Neural progenitor cell (in vitro differentiated cells): Measurements from ENCODE around the gene MAN2A2.

ENCODE experiments used
- EZH2 ChIP-seq: fragments of 200-600 bp; sonication (generic); IDR thresholded peaks from 2 replicates; pipeline ENCODE4 v1.6.1; 2017; ENCODE audit warnings: antibody characterized with exemption, mild to moderate bottlenecking, moderate library complexity
- TF ChIP-seq, protein P1 (sequence below): fragments of 200-600 bp; sonication (generic); IDR thresholded peaks from 2 replicates; pipeline ENCODE4 v1.5.1; 2017; ENCODE audit warnings: antibody characterized with exemption, mild to moderate bottlenecking

DNA sequence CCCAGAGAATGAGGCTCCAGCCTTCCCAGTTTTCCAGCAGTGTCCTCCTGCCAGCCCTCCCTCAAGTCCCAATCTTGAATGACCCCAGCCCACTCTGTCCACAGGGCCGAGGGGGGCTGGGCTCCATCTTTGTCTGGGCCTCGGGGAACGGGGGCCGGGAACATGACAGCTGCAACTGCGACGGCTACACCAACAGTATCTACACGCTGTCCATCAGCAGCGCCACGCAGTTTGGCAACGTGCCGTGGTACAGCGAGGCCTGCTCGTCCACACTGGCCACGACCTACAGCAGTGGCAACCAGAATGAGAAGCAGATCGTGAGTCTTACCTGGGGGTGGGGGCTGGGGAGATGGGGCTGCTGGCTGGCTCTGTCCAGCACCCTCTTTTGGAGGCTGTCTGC lies 24.4 kb upstream of the MAN2A2 start:
- TF ChIP-seq, protein P1, sequence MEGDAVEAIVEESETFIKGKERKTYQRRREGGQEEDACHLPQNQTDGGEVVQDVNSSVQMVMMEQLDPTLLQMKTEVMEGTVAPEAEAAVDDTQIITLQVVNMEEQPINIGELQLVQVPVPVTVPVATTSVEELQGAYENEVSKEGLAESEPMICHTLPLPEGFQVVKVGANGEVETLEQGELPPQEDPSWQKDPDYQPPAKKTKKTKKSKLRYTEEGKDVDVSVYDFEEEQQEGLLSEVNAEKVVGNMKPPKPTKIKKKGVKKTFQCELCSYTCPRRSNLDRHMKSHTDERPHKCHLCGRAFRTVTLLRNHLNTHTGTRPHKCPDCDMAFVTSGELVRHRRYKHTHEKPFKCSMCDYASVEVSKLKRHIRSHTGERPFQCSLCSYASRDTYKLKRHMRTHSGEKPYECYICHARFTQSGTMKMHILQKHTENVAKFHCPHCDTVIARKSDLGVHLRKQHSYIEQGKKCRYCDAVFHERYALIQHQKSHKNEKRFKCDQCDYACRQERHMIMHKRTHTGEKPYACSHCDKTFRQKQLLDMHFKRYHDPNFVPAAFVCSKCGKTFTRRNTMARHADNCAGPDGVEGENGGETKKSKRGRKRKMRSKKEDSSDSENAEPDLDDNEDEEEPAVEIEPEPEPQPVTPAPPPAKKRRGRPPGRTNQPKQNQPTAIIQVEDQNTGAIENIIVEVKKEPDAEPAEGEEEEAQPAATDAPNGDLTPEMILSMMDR, result no peak
- TF ChIP-seq EZH2, result no peak
